Caco-2 (cell line): ENCODE results near the gene ARHGDIA. TPM values are rescaled to one million over a fixed set of nuclear protein-coding genes. Genes with fewer than 3 reads are reported as not detected.

Experiments used
- BruUV-seq: library from RNA; stranded (reverse); fragments of 400-500 nt; replicated peaks from 2 replicates; lab custom pipeline; 2021; lab: Mats Ljungman, UMichigan
- CTCF ChIA-PET: fragments of 300-600 bp; sonication (Branson Sonifier 250); formaldehyde crosslinking; loops from one replicate; lab custom pipeline; 2022; ENCODE audit warnings: antibody characterized with exemption; lab: Charles Lee
- POLR2A ChIA-PET: fragments of 300-600 bp; sonication (Branson Sonifier 250); formaldehyde crosslinking; loops from one replicate; lab custom pipeline; 2022; ENCODE audit warnings: antibody characterized with exemption; lab: Charles Lee
- DNase-seq, 2 experiments: peaks; one replicate each; pipeline versions ENCODE4 v3.0.0 to v3.0.0-alpha.2; 2020 to 2022
- H3K27me3 ChIP-seq: replicated peaks from 2 replicates; pipeline ENCODE4 v1.6.0; 2011; ENCODE audit warnings: low read length; ENCODE audit not compliant: control insufficient read depth, insufficient read depth
- H3K36me3 ChIP-seq: 2 replicates; pipeline ENCODE4 v1.5.1; 2011; ENCODE audit warnings: low read length; ENCODE audit not compliant: control insufficient read depth, insufficient read depth
- H3K4me1 ChIP-seq: fragments of 250-450 bp; sonication (Bioruptor Pico); 2 replicates; pipeline ENCODE4 v1.5.1; 2020; ENCODE audit warnings: mild to moderate bottlenecking
- H3K4me3 ChIP-seq: 2 replicates; pipeline ENCODE4 v1.5.1; 2011; ENCODE audit warnings: low read depth, mild to moderate bottlenecking, control low read depth, low read length
- H3K9me3 ChIP-seq: fragments of 250-450 bp; sonication (Bioruptor Pico); 2 replicates; pipeline ENCODE4 v1.5.1; 2020; ENCODE audit warnings: mild to moderate bottlenecking, moderate library complexity
- H3K27ac Mint-ChIP-seq: one replicate; pipeline ENCODE4 v1.8.0; 2022; ENCODE audit warnings: mixed read lengths; ENCODE audit not compliant: unreplicated experiment
- H3K27me3 Mint-ChIP-seq: one replicate; pipeline ENCODE4 v1.8.0; 2022; ENCODE audit warnings: mixed read lengths; ENCODE audit not compliant: insufficient read depth, unreplicated experiment
- H3K36me3 Mint-ChIP-seq: one replicate; pipeline ENCODE4 v1.8.0; 2022; ENCODE audit warnings: mild to moderate bottlenecking, mixed read lengths; ENCODE audit not compliant: insufficient read depth, unreplicated experiment
- H3K4me1 Mint-ChIP-seq: one replicate; pipeline ENCODE4 v1.8.0; 2022; ENCODE audit warnings: low read depth, mixed read lengths; ENCODE audit not compliant: unreplicated experiment
- H3K4me3 Mint-ChIP-seq: one replicate; pipeline ENCODE4 v1.8.0; 2022; ENCODE audit warnings: mild to moderate bottlenecking, moderate library complexity, mixed read lengths; ENCODE audit not compliant: unreplicated experiment
- H3K9me3 Mint-ChIP-seq: one replicate; pipeline ENCODE4 v1.8.0; 2022; ENCODE audit warnings: mixed read lengths; ENCODE audit not compliant: unreplicated experiment
- CTCF ChIP-seq, 2 experiments: fragments of 200-600 bp in 1 of 2; IDR thresholded peaks; 1 replicate in 1 of 2; 2 replicates in 1 of 2; pipeline versions ENCODE4 v1.5.1 to v1.8.0; 2011 to 2022; ENCODE audit warnings: antibody characterized with exemption in 1 of 2, control low read depth in 1 of 2, inconsistent platforms in 1 of 2, low read depth in 1 of 2, low read length in 1 of 2, mild to moderate bottlenecking in 1 of 2, moderate library complexity in 1 of 2; ENCODE audit not compliant: insufficient read depth in 1 of 2, severe bottlenecking in 1 of 2, unreplicated experiment in 1 of 2
- intact Hi-C: fragments of 100-400 bp; cut with micrococcal nuclease; formaldehyde crosslinking; loops from one replicate; pipeline ENCODE4 v1.10.0; 2022; ENCODE audit not compliant: unreplicated experiment
- total RNA-seq: library from RNA; stranded (reverse); gene quantifications from 2 replicates; pipeline ENCODE4 v1.2.3, GENCODE V29; 2022

ARHGDIA gene
- total RNA-seq, 1 experiment from 2014 or later, result 253 TPM

GRCh38 chr17:81831957-81832607 is 39.1 kb downstream of the ARHGDIA start:
- no peaks in the 10 kb centered on the region; the same call in 1 of the 2 replicates for H3K36me3 ChIP-seq
- H3K4me3 ChIP-seq, result peak overlapping the region; percentile 85
- POLR2A ChIA-PET, result interaction anchor here (1.2 kb wide), 1 partner anchor 26 kb away, joined by 8 read pairs; no protein-coding TSS in a partner anchor
- CTCF ChIA-PET, result no interaction called here
- no peak for DNase-seq
- no peaks in the 10 kb centered on the region for H3K27me3 Mint-ChIP-seq
- peaks cover 24% of the 10 kb centered on the region for H3K4me1 ChIP-seq
- TF ChIP-seq CTCF (IDR thresholded peaks at IDR 0.05; ENCODE audit: insufficient read depth in 1 of 2, low read depth in 1 of 2, low read length in 1 of 2, severe bottlenecking in 1 of 2, unreplicated experiment in 1 of 2), result no peak
- H3K9me3 ChIP-seq, result no peaks in the 10 kb centered on the region
- peak overlapping the region; percentile 90 for H3K4me3 Mint-ChIP-seq
- intact Hi-C loops, result no loop called here
- no peaks in the 10 kb centered on the region for H3K9me3 Mint-ChIP-seq
- peaks cover 21% of the 10 kb centered on the region for H3K36me3 Mint-ChIP-seq
- H3K4me1 Mint-ChIP-seq, result peaks cover 22% of the 10 kb centered on the region
- H3K27ac Mint-ChIP-seq, result peak overlapping the region; percentile 82
- TSS peak; percentile 58 for BruUV-seq
- no peaks in the 10 kb centered on the region for H3K27me3 ChIP-seq

- DNase-seq, result no peak
- ChIA-PET POLR2A (no interaction called here), CTCF (no interaction called here)
- H3K36me3 Mint-ChIP-seq, result peaks cover 21% of the 10 kb centered on the region
- Histone ChIP-seq H3K27me3 (no peaks in the 10 kb centered on the region), H3K4me1 (peaks cover 24% of the 10 kb centered on the region), H3K4me3 (no peak overlapping the region; the same call in 1 of the 2 replicates), H3K36me3 (no peaks in the 10 kb centered on the region; the same call in 1 of the 2 replicates), H3K9me3 (no peaks in the 10 kb centered on the region)
- no peak for TF ChIP-seq CTCF (IDR thresholded peaks at IDR 0.05; ENCODE audit: insufficient read depth in 1 of 2, low read depth in 1 of 2, low read length in 1 of 2, severe bottlenecking in 1 of 2, unreplicated experiment in 1 of 2)
- no peaks in the 10 kb centered on the region for H3K9me3 Mint-ChIP-seq
- peaks cover 22% of the 10 kb centered on the region for H3K4me1 Mint-ChIP-seq
- intact Hi-C loops, result no loop called here
- no peaks in the 10 kb centered on the region for H3K27me3 Mint-ChIP-seq
- peak overlapping the region; percentile 90 for H3K4me3 Mint-ChIP-seq
- no TSS peak for BruUV-seq
- H3K27ac Mint-ChIP-seq, result peak overlapping the region; percentile 82
Measured at GRCh38 chr17:81831563-81831956, 39.6 kb downstream of the ARHGDIA start.

GRCh38 chr17:81829858-81830257 is 41.3 kb downstream of the ARHGDIA start:
- Mint-ChIP-seq H3K4me3 (no peak overlapping the region), H3K9me3 (no peaks in the 10 kb centered on the region), H3K27ac (peak overlapping the region; percentile 62), H3K4me1 (peaks cover 22% of the 10 kb centered on the region), H3K36me3 (peaks cover 21% of the 10 kb centered on the region), H3K27me3 (no peaks in the 10 kb centered on the region)
- TF ChIP-seq CTCF (IDR thresholded peaks at IDR 0.05; ENCODE audit: insufficient read depth in 1 of 2, low read depth in 1 of 2, low read length in 1 of 2, severe bottlenecking in 1 of 2, unreplicated experiment in 1 of 2), result no peak
- H3K27me3 ChIP-seq, result no peaks in the 10 kb centered on the region
- no peaks in the 10 kb centered on the region for H3K36me3 ChIP-seq
- H3K4me3 ChIP-seq, result no peak overlapping the region
- no peaks in the 10 kb centered on the region for H3K9me3 ChIP-seq
- POLR2A ChIA-PET, result no interaction called here
- CTCF ChIA-PET, result no interaction called here
- DNase-seq, result no peak
- BruUV-seq, result no TSS peak
- intact Hi-C loops, result no loop called here
- peaks cover 24% of the 10 kb centered on the region for H3K4me1 ChIP-seq
